Tibial artery (tissue), 4 donors: ENCODE results near the gene TRAF7.

Experiments used
- DNase-seq, 2 donors: peaks; one replicate each; pipeline ENCODE4 v3.0.0-alpha.2; 2019
- H3K27ac ChIP-seq, 2 donors: fragments of 200-600 bp; sonication (generic) in 1 of 2; 1 replicate in 1 of 2; 2 replicates in 1 of 2; pipeline ENCODE4 v1.5.1; 2018 to 2019; ENCODE audit warnings: mild to moderate bottlenecking in 1 of 2
- H3K27me3 ChIP-seq, 2 donors: fragments of 200-600 bp; sonication (generic) in 1 of 2; one replicate each; pipeline versions ENCODE4 v1.5.1 to v1.6.0; 2016 to 2019
- H3K36me3 ChIP-seq, 3 donors: fragments of 200-600 bp; sonication (generic) in 2 of 3; one replicate each; pipeline ENCODE4 v1.5.1; 2016 to 2019; ENCODE audit warnings: mild to moderate bottlenecking in 2 of 3
- H3K4me1 ChIP-seq, 4 donors: fragments of 200-600 bp; sonication (generic) in 2 of 4; 1 replicate in 3 of 4; 2 replicates in 1 of 4; pipeline ENCODE4 v1.5.1; 2016 to 2019
- H3K4me3 ChIP-seq, 2 donors: fragments of 200-600 bp; sonication (generic) in 1 of 2; 1 replicate in 1 of 2; 2 replicates in 1 of 2; pipeline ENCODE4 v1.5.1; 2018 to 2019; ENCODE audit warnings: mild to moderate bottlenecking in 2 of 2
- H3K9me3 ChIP-seq, 3 donors: fragments of 200-600 bp; sonication (generic) in 1 of 3; one replicate each; pipeline ENCODE4 v1.5.1; 2016 to 2019
- intact Hi-C: fragments of 100-400 bp; cut with DNase I; formaldehyde crosslinking; loops from one replicate; pipeline ENCODE4 v1.15.0; 2023; ENCODE audit warnings: low total_unique reads
- TF ChIP-seq, protein P1 (sequence below), 2 experiments: fragments of 200-600 bp in 1 of 2; fragments of 450-650 bp in 1 of 2; IDR thresholded peaks; one replicate each; pipeline ENCODE4 v1.5.1; 2017 to 2019; ENCODE audit warnings: antibody characterized with exemption in 2 of 2, mild to moderate bottlenecking in 1 of 2, moderate library complexity in 1 of 2

The TRAF7 gene

DNA sequence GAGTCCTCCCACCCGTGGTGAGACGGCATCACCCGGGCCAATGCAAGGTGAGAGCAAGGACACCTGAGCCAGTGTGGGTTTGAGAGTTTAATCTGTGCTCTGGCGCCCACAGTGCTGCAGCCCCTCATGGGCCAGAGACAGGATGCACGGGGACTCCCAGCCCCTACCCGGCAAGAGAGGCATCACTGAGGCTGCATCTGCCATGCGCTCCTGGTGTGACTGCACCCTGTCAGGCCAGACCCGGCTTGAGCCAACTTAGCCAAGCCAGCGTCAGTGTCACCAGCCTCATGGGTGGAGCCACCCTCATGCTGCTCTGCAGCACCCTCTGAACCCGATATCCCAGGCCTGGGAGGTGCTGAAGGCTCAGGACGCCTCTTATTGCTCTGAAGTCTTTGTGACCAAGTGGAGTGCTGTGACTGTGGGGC lies 56.4 kb downstream of the TRAF7 start:
- Histone ChIP-seq H3K9me3 (no peaks in the 10 kb centered on the region), H3K4me3 (no peak overlapping the region), H3K27ac (no peak overlapping the region), H3K4me1 (peaks cover 3 to 30% (median 23%) of the 10 kb centered on the region in 4 donors), H3K36me3 (peaks cover 18 to 45% (median 32%) of the 10 kb centered on the region in 3 donors), H3K27me3 (no peaks in the 10 kb centered on the region)
- intact Hi-C loops = no loop called here
- DNase-seq = no peak
- TF ChIP-seq, protein P1, sequence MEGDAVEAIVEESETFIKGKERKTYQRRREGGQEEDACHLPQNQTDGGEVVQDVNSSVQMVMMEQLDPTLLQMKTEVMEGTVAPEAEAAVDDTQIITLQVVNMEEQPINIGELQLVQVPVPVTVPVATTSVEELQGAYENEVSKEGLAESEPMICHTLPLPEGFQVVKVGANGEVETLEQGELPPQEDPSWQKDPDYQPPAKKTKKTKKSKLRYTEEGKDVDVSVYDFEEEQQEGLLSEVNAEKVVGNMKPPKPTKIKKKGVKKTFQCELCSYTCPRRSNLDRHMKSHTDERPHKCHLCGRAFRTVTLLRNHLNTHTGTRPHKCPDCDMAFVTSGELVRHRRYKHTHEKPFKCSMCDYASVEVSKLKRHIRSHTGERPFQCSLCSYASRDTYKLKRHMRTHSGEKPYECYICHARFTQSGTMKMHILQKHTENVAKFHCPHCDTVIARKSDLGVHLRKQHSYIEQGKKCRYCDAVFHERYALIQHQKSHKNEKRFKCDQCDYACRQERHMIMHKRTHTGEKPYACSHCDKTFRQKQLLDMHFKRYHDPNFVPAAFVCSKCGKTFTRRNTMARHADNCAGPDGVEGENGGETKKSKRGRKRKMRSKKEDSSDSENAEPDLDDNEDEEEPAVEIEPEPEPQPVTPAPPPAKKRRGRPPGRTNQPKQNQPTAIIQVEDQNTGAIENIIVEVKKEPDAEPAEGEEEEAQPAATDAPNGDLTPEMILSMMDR (IDR thresholded peaks at IDR 0.05) = no peak

DNA sequence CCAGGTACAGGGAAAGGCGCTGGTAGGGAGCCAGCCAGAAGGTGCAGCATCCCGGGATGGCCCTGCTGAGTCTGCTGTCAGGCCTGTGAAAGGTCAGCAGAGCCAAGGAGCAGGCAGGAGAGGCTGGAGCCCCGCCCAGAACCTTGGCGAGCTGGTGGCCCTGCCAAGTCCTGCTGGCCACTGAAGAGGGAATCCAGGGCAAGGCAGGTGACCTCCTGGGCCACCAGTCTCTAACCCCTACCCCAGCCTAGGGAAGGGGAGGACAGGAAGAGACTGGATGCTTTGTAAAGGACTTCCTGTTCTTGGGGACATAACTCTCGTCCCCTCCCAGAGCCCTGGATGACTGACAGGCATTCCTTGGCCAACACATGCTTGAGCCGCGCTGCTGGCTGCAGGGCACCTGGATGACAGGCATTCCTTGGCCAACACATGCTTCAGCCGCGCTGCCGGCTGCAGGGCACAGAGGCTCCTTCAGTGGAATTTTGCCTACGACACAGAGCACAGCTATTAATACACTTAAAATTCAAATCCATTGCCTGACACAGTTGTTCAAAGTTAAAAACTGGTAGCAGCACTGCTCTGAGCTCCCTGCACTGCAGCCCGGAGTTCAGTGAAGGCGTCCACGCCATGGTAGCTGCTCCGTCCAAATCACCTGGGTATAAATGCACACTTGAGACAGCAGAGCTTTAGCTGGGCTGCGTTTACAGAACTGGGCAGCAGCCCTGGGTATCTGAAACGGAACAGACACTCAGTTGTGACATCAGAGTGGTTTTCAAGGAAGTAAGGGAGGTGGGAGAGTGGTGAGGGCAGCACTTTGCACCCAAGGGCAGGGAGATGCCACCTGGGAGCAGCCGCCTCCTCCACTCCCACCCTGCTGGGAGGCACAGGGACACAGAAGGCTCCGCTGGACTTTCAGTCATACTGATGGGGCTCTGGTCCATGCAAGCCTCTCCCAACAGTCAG lies 57.1 kb downstream of the TRAF7 start:
- no peak overlapping the region for H3K27ac ChIP-seq
- no peaks in the 10 kb centered on the region for H3K27me3 ChIP-seq
- H3K9me3 ChIP-seq = no peaks in the 10 kb centered on the region
- intact Hi-C loops = no loop called here
- DNase-seq = no peak
- TF ChIP-seq, protein P1 (IDR thresholded peaks at IDR 0.05) = no peak
- peak overlapping the region in 1 of 2 donors; percentile 96 for H3K4me3 ChIP-seq
- H3K4me1 ChIP-seq = peaks cover 3 to 29% (median 22%) of the 10 kb centered on the region in 4 donors
- H3K36me3 ChIP-seq = peaks cover 14 to 37% (median 28%) of the 10 kb centered on the region in 3 donors

DNA sequence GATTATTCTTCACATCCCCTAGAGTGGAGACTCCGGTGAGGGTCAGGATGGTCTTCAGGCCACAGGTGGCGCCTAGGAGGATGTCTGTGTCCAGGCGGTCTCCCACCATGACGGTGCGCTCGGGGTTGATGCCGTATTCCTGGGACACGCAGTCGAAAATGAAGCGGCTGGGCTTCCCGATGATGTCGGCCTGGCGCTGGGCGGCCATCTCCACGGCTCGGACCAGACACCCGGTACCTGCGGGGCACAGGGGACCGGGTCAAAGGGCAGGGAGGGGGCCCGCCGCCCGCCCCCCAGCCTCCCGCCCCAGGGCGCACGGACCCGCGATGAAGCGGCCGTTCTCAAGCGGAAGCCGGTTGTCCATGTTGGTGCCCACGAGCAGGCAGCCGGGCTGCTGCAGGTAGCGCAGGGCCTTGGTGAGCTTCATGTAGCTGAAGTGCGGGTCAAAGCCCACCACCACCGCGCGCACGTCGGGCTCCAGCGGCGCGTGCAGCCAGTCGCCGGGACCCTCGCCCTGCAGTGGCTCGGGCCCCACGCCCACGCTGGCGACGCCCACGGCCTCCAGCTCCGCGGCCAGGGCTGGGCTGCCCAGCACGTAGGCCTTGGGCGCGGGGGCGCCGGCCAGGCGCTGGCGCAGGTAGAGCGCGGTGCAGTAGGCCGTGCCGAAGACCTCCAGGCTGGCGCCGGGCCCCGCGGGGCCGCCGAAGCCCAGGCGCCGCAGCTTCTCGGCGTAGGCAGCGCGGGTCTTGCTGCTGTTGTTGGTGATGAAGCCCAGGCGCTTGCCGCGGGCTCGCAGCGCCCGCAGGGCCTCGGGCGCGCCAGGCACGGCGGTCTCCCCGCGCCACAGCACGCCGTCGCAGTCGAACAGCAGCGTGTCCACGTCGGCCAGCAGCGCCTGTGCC lies 58.5 kb downstream of the TRAF7 start:
- peak overlapping the region; percentile 91 to 96 for H3K4me3 ChIP-seq
- no peak for DNase-seq
- peaks cover 3 to 29% (median 22%) of the 10 kb centered on the region in 4 donors for H3K4me1 ChIP-seq
- H3K9me3 ChIP-seq = no peaks in the 10 kb centered on the region
- TF ChIP-seq, protein P1 (IDR thresholded peaks at IDR 0.05) = no peak
- peaks cover under 1 to 23% (median 14%) of the 10 kb centered on the region in 3 donors for H3K36me3 ChIP-seq
- peak overlapping the region; percentile 77 to 80 for H3K27ac ChIP-seq
- H3K27me3 ChIP-seq = no peaks in the 10 kb centered on the region
- intact Hi-C loops = no loop called here

DNA sequence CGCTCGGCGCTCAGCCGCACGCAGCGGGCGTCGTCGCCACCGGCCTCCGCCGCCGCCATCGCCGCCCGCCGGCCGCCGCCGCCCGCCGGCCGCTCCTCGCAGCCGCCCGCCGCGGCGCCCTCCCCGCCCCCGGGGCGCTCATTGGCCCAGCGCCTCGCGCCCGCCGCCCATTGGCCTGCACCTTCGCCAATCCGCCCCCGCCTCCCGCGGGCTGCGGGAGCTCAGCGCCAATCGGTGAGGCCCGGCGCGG lies 59.1 kb downstream of the TRAF7 start, which contains the start of gene PGP:
Gene PGP (minus strand): TSS at position 122 of the 250 bp plus-strand sequence. CDS start 63 bp downstream, at position 59.
- DNase-seq = no peak
- Histone ChIP-seq H3K4me3 (peak within 1 kb of the TSS; percentile 91 to 96), H3K4me1 (peaks cover 3 to 29% (median 22%) of the 10 kb centered on the region in 4 donors), H3K27me3 (no peaks in the 10 kb centered on the region), H3K36me3 (peaks cover 0 to 17% (median 8%) of the 10 kb centered on the region in 3 donors), H3K27ac (peak within 1 kb of the TSS; percentile 77 to 80), H3K9me3 (no peaks in the 10 kb centered on the region)
- TF ChIP-seq, protein P1 (IDR thresholded peaks at IDR 0.05) = no peak
- intact Hi-C loops = no loop called here

DNA sequence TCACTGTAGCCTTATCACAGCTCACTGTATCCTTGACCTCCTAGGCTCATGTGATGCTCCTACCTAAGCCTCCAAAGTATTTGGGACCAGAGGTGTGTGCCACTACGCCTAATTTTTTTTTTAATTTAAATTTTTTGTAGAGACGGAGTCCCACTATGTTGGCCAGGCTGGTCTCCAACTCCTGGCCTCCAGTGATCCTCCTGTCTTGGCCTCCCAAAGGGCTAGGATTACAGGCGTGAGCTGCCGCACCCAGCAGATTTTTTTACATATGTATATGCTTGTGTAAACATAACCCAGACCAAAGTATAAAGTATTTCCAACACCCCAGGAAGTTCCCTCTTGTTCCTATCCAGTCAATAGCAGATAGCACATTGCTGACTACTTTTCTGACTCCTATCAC lies 60.7 kb downstream of the TRAF7 start:
- Histone ChIP-seq H3K9me3 (no peaks in the 10 kb centered on the region), H3K4me3 (no peak overlapping the region), H3K27me3 (no peaks in the 10 kb centered on the region), H3K4me1 (peaks cover 3 to 29% (median 22%) of the 10 kb centered on the region in 4 donors), H3K36me3 (peaks cover 0 to 9% (median 8%) of the 10 kb centered on the region in 3 donors), H3K27ac (no peak overlapping the region)
- intact Hi-C loops = no loop called here
- DNase-seq = no peak
- TF ChIP-seq, protein P1 (IDR thresholded peaks at IDR 0.05) = no peak
